ENCODE measurements around the gene PSD2.

PSD2 gene

GRCh38 chr5:139867109-139867508 lies 71.5 kb downstream of the PSD2 start:
- H3K4me2 ChIP-seq (ENCODE audit: low read length): no peak overlapping the region
- H3K9me3 ChIP-seq (replicated peaks; ENCODE audit: low read length): no peaks in the 10 kb centered on the region
- H3K4me3 ChIP-seq (ENCODE audit: low read length): no peak overlapping the region
- no peaks in the 10 kb centered on the region for H3K4me1 ChIP-seq (ENCODE audit: control insufficient read depth, insufficient read depth, low read length)
- H3K36me3 ChIP-seq (ENCODE audit: insufficient read depth, low read length): no peaks in the 10 kb centered on the region
- peaks cover 72% of the 10 kb centered on the region for H3K27me3 ChIP-seq (ENCODE audit: control insufficient read depth, insufficient read depth, low read length)
- H3K9ac ChIP-seq (ENCODE audit: low read depth, low read length): no peak overlapping the region

- Histone ChIP-seq H3K4me1 (ENCODE audit: control insufficient read depth, insufficient read depth, low read length) (no peaks in the 10 kb centered on the region), H3K4me3 (ENCODE audit: low read length) (no peak overlapping the region), H3K27me3 (ENCODE audit: control insufficient read depth, insufficient read depth, low read length) (peaks cover 71% of the 10 kb centered on the region), H3K9me3 (replicated peaks; ENCODE audit: low read length) (no peaks in the 10 kb centered on the region), H3K9ac (ENCODE audit: low read depth, low read length) (no peak overlapping the region), H3K4me2 (ENCODE audit: low read length) (no peak overlapping the region), H3K36me3 (ENCODE audit: insufficient read depth, low read length) (no peaks in the 10 kb centered on the region)
These were observed 72.0 kb downstream of the PSD2 start for GRCh38 chr5:139867581-139867980.

GRCh38 chr5:139869042-139869790 lies 73.6 kb downstream of the PSD2 start:
- Histone ChIP-seq H3K27me3 (ENCODE audit: control insufficient read depth, insufficient read depth, low read length) (peaks cover 75% of the 10 kb centered on the region), H3K9me3 (replicated peaks; ENCODE audit: low read length) (no peaks in the 10 kb centered on the region), H3K4me3 (ENCODE audit: low read length) (no peak overlapping the region), H3K4me2 (ENCODE audit: low read length) (no peak overlapping the region), H3K36me3 (ENCODE audit: insufficient read depth, low read length) (no peaks in the 10 kb centered on the region), H3K4me1 (ENCODE audit: control insufficient read depth, insufficient read depth, low read length) (no peaks in the 10 kb centered on the region), H3K9ac (ENCODE audit: low read depth, low read length) (no peak overlapping the region)

GRCh38 chr5:139870677-139871076 lies 75.1 kb downstream of the PSD2 start:
- Histone ChIP-seq H3K9ac (ENCODE audit: low read depth, low read length) (no peak overlapping the region), H3K4me1 (ENCODE audit: control insufficient read depth, insufficient read depth, low read length) (no peaks in the 10 kb centered on the region), H3K9me3 (replicated peaks; ENCODE audit: low read length) (no peaks in the 10 kb centered on the region), H3K4me3 (ENCODE audit: low read length) (no peak overlapping the region), H3K4me2 (ENCODE audit: low read length) (no peak overlapping the region), H3K27me3 (ENCODE audit: control insufficient read depth, insufficient read depth, low read length) (peaks cover 67% of the 10 kb centered on the region), H3K36me3 (ENCODE audit: insufficient read depth, low read length) (no peaks in the 10 kb centered on the region)

GRCh38 chr5:139871614-139872013 lies 76.0 kb downstream of the PSD2 start:
- no peaks in the 10 kb centered on the region for H3K9me3 ChIP-seq (replicated peaks; ENCODE audit: low read length)
- no peaks in the 10 kb centered on the region for H3K4me1 ChIP-seq (ENCODE audit: control insufficient read depth, insufficient read depth, low read length)
- H3K4me3 ChIP-seq (ENCODE audit: low read length): no peak overlapping the region
- no peak overlapping the region for H3K4me2 ChIP-seq (ENCODE audit: low read length)
- no peaks in the 10 kb centered on the region for H3K36me3 ChIP-seq (ENCODE audit: insufficient read depth, low read length)
- H3K9ac ChIP-seq (ENCODE audit: low read depth, low read length): no peak overlapping the region
- H3K27me3 ChIP-seq (ENCODE audit: control insufficient read depth, insufficient read depth, low read length): peaks cover 64% of the 10 kb centered on the region

GRCh38 chr5:139872052-139872766 lies 76.6 kb downstream of the PSD2 start:
- H3K9ac ChIP-seq (ENCODE audit: low read depth, low read length): no peak overlapping the region
- no peak overlapping the region for H3K4me3 ChIP-seq (ENCODE audit: low read length)
- H3K36me3 ChIP-seq (ENCODE audit: insufficient read depth, low read length): no peaks in the 10 kb centered on the region
- H3K4me1 ChIP-seq (ENCODE audit: control insufficient read depth, insufficient read depth, low read length): no peaks in the 10 kb centered on the region
- H3K27me3 ChIP-seq (ENCODE audit: control insufficient read depth, insufficient read depth, low read length): peaks cover 60% of the 10 kb centered on the region
- H3K4me2 ChIP-seq (ENCODE audit: low read length): no peak overlapping the region
- H3K9me3 ChIP-seq (replicated peaks; ENCODE audit: low read length): no peaks in the 10 kb centered on the region

- no peak overlapping the region for H3K9ac ChIP-seq (ENCODE audit: low read depth, low read length)
- no peaks in the 10 kb centered on the region for H3K36me3 ChIP-seq (ENCODE audit: insufficient read depth, low read length)
- no peak overlapping the region for H3K4me3 ChIP-seq (ENCODE audit: low read length)
- peaks cover 55% of the 10 kb centered on the region for H3K27me3 ChIP-seq (ENCODE audit: control insufficient read depth, insufficient read depth, low read length)
- H3K9me3 ChIP-seq (replicated peaks; ENCODE audit: low read length): no peaks in the 10 kb centered on the region
- no peaks in the 10 kb centered on the region for H3K4me1 ChIP-seq (ENCODE audit: control insufficient read depth, insufficient read depth, low read length)
- H3K4me2 ChIP-seq (ENCODE audit: low read length): no peak overlapping the region
These were observed 77.5 kb downstream of the PSD2 start for GRCh38 chr5:139872851-139873794.

GRCh38 chr5:139875957-139876356 lies 80.3 kb downstream of the PSD2 start:
- no peaks in the 10 kb centered on the region for H3K36me3 ChIP-seq (ENCODE audit: insufficient read depth, low read length)
- peaks cover 52% of the 10 kb centered on the region for H3K27me3 ChIP-seq (ENCODE audit: control insufficient read depth, insufficient read depth, low read length)
- H3K9me3 ChIP-seq (replicated peaks; ENCODE audit: low read length): no peaks in the 10 kb centered on the region
- no peak overlapping the region for H3K4me3 ChIP-seq (ENCODE audit: low read length)
- H3K4me2 ChIP-seq (ENCODE audit: low read length): no peak overlapping the region
- H3K4me1 ChIP-seq (ENCODE audit: control insufficient read depth, insufficient read depth, low read length): no peaks in the 10 kb centered on the region
- H3K9ac ChIP-seq (ENCODE audit: low read depth, low read length): no peak overlapping the region

- H3K4me2 ChIP-seq (ENCODE audit: low read length): no peak overlapping the region
- no peaks in the 10 kb centered on the region for H3K4me1 ChIP-seq (ENCODE audit: control insufficient read depth, insufficient read depth, low read length)
- H3K36me3 ChIP-seq (ENCODE audit: insufficient read depth, low read length): no peaks in the 10 kb centered on the region
- peaks cover 52% of the 10 kb centered on the region for H3K27me3 ChIP-seq (ENCODE audit: control insufficient read depth, insufficient read depth, low read length)
- H3K4me3 ChIP-seq (ENCODE audit: low read length): no peak overlapping the region
- H3K9me3 ChIP-seq (replicated peaks; ENCODE audit: low read length): no peaks in the 10 kb centered on the region
- no peak overlapping the region for H3K9ac ChIP-seq (ENCODE audit: low read depth, low read length)
These were observed 81.6 kb downstream of the PSD2 start for GRCh38 chr5:139877129-139877597.

GRCh38 chr5:139878093-139878492 lies 82.5 kb downstream of the PSD2 start:
- H3K4me1 ChIP-seq (ENCODE audit: control insufficient read depth, insufficient read depth, low read length): no peaks in the 10 kb centered on the region
- no peak overlapping the region for H3K4me2 ChIP-seq (ENCODE audit: low read length)
- H3K36me3 ChIP-seq (ENCODE audit: insufficient read depth, low read length): no peaks in the 10 kb centered on the region
- H3K9ac ChIP-seq (ENCODE audit: low read depth, low read length): no peak overlapping the region
- H3K27me3 ChIP-seq (ENCODE audit: control insufficient read depth, insufficient read depth, low read length): peaks cover 54% of the 10 kb centered on the region
- H3K9me3 ChIP-seq (replicated peaks; ENCODE audit: low read length): no peaks in the 10 kb centered on the region
- no peak overlapping the region for H3K4me3 ChIP-seq (ENCODE audit: low read length)

GRCh38 chr5:139880416-139881142 lies 85.0 kb downstream of the PSD2 start:
- Histone ChIP-seq H3K27me3 (ENCODE audit: control insufficient read depth, insufficient read depth, low read length) (peaks cover 63% of the 10 kb centered on the region), H3K36me3 (ENCODE audit: insufficient read depth, low read length) (no peaks in the 10 kb centered on the region), H3K4me3 (ENCODE audit: low read length) (no peak overlapping the region), H3K4me1 (ENCODE audit: control insufficient read depth, insufficient read depth, low read length) (no peaks in the 10 kb centered on the region), H3K9me3 (replicated peaks; ENCODE audit: low read length) (no peaks in the 10 kb centered on the region), H3K9ac (ENCODE audit: low read depth, low read length) (no peak overlapping the region), H3K4me2 (ENCODE audit: low read length) (no peak overlapping the region)

All from skeletal muscle satellite cell (primary cell).